ENCODE measurements around the gene RPUSD3. TPM values are rescaled to one million over a fixed set of nuclear protein-coding genes. Genes with fewer than 3 reads are reported as not detected.

Gene RPUSD3
- total and polyA plus RNA-seq, 8 donors: 12.4 to 20.6 (median 16.3) TPM

- Histone ChIP-seq H3K36me3 (no peaks in the 10 kb centered on the region), H3K9me3 (no peaks in the 10 kb centered on the region), H3K4me3 (no peak overlapping the region), H3K27me3 (no peaks in the 10 kb centered on the region), H3K27ac (no peak overlapping the region), H3K4me1 (no peaks in the 10 kb centered on the region)
- DNase-seq (no peak), FAIRE-seq (no peak), ATAC-seq (peak in 2 of 4 donors; percentile 48)
- whole genome bisulfite sequencing, 2 donors: 58 to 68% methylated on average over 2 of the region's 2 CpGs
- no peak for TF ChIP-seq CTCF (IDR thresholded peaks at IDR 0.05)
- intact Hi-C loops (cut with DNase I): no loop called here
These were observed 22.9 kb downstream of the RPUSD3 start for GRCh38 chr3:9820946-9821345.

GRCh38 chr3:9820543-9820942 is 23.3 kb downstream of the RPUSD3 start:
- ATAC-seq (no peak), FAIRE-seq (no peak), DNase-seq (no peak)
- H3K4me3 ChIP-seq: no peak overlapping the region
- H3K36me3 ChIP-seq: no peaks in the 10 kb centered on the region
- H3K27ac ChIP-seq: no peak overlapping the region
- TF ChIP-seq CTCF (IDR thresholded peaks at IDR 0.05): no peak
- no peaks in the 10 kb centered on the region for H3K9me3 ChIP-seq
- intact Hi-C loops (cut with DNase I): no loop called here
- no peaks in the 10 kb centered on the region for H3K4me1 ChIP-seq
- 82 to 83% methylated on average over 12 of the region's 12 CpGs for WGBS, 2 donors
- no peaks in the 10 kb centered on the region for H3K27me3 ChIP-seq

- ATAC-seq (no peak), FAIRE-seq (no peak), DNase-seq (no peak)
- no peak overlapping the region for H3K27ac ChIP-seq
- no peak overlapping the region for H3K4me3 ChIP-seq
- H3K4me1 ChIP-seq: no peaks in the 10 kb centered on the region
- intact Hi-C loops (cut with DNase I): no loop called here
- H3K27me3 ChIP-seq: no peaks in the 10 kb centered on the region
- H3K9me3 ChIP-seq: no peaks in the 10 kb centered on the region
- 73 to 79% methylated on average over 7 of the region's 7 CpGs for WGBS, 2 donors
- no peak for TF ChIP-seq CTCF (IDR thresholded peaks at IDR 0.05)
- H3K36me3 ChIP-seq: no peaks in the 10 kb centered on the region
These were observed 25.0 kb downstream of the RPUSD3 start for GRCh38 chr3:9818666-9819335.

- no peak for FAIRE-seq
- no peak for ATAC-seq
- no peaks in the 10 kb centered on the region for H3K36me3 ChIP-seq
- no peak overlapping the region for H3K4me3 ChIP-seq
- H3K27me3 ChIP-seq: no peaks in the 10 kb centered on the region
- intact Hi-C loops (cut with DNase I): no loop called here
- no peak overlapping the region for H3K27ac ChIP-seq
- WGBS, 2 donors: 87 to 91% methylated on average over 6 of the region's 6 CpGs
- H3K4me1 ChIP-seq: no peaks in the 10 kb centered on the region
- no peaks in the 10 kb centered on the region for H3K9me3 ChIP-seq
- no peak for TF ChIP-seq CTCF (IDR thresholded peaks at IDR 0.05)
- no peak for DNase-seq
These were observed 26.4 kb downstream of the RPUSD3 start for GRCh38 chr3:9817436-9817835.

GRCh38 chr3:9815986-9816385 is 27.8 kb downstream of the RPUSD3 start:
- H3K36me3 ChIP-seq: no peaks in the 10 kb centered on the region
- H3K4me1 ChIP-seq: no peaks in the 10 kb centered on the region
- DNase-seq (no peak), ATAC-seq (no peak), FAIRE-seq (no peak)
- H3K27ac ChIP-seq: no peak overlapping the region
- no peak overlapping the region for H3K4me3 ChIP-seq
- intact Hi-C loops (cut with DNase I): no loop called here
- no peaks in the 10 kb centered on the region for H3K27me3 ChIP-seq
- TF ChIP-seq CTCF (IDR thresholded peaks at IDR 0.05): no peak
- H3K9me3 ChIP-seq: no peaks in the 10 kb centered on the region
- 83 to 91% methylated on average over 9 of the region's 9 CpGs for WGBS, 2 donors

Measured in pancreas (tissue), 10 donors.